Stimulated activated CD8-positive, alpha-beta memory T cell treated with anti-CD3 and anti-CD28 coated beads, Interleukin-15, amount 100 ng/mL, for 4 hours (primary cell): ENCODE measurements around the gene SAP25.
"Not testable (repeated sequence)": the region's sequence is repeated elsewhere in the genome, so short reads cannot be mapped to it uniquely, and the experiment has no call there.

Experiments used
- DNase-seq, 2 donors: peaks; one replicate each; pipeline ENCODE4 v3.0.0-alpha.2; 2020; ENCODE audit warnings: low read depth in 2 of 2

The SAP25 gene

GRCh38 chr7:100535982-100536381, 37.7 kb downstream of the SAP25 start:
- DNase-seq, result not testable (repeated sequence)

DNA sequence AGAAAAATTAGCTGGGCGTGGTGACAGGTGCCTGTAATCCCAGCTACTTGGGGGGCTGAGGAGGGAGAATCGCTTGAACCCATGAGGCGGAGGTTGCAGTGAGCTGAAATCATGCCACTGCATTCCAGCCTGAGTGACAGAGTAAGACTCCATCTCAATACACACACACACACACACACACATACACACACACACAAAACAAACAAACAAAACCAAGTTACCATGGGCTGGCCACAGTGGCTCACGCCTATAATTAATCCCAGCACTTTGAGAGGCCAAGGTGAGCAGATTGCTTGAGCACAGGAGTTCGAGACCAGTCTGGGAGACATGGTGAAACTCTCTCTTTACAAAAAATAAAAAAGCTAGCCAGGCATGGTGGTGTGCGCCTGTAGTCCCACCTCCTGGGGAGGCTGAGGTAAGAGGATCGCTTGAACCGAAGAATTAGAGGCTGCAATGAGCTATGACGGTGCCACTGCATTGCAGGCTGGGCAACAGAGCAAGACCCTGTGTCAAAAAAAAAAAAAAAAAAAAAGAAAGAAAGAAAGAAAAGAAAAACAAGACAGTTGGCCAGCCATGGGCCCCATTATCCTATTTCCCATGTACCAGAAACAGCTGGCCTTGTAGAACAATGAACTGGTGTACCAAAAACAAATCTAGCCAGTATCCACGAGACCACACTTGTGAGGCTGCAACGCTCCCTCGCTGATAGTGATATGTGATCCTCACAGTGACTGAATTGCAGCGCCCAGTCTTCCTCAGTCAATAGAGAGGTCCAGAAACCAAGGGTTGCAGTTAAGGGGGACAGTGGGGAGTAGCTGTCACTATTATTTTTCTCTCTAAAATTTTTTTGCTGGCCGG, 41.3 kb downstream of the SAP25 start:
- DNase-seq, result no peak

- not testable (repeated sequence) for DNase-seq
Measured at GRCh38 chr7:100528108-100528866, 45.4 kb downstream of the SAP25 start.

- DNase-seq, result not testable (repeated sequence)
Measured at GRCh38 chr7:100523192-100523591, 50.5 kb downstream of the SAP25 start.
